Fibroblast of the aortic adventitia (primary cell): ENCODE results near the gene DRC7. TPM values are rescaled to one million over a fixed set of nuclear protein-coding genes. Genes with fewer than 3 reads are reported as not detected.

Source experiments
- DNase-seq: peaks from one replicate; pipeline ENCODE4 v3.0.0-alpha.2; 2010; ENCODE audit warnings: low read depth
- H3K4me3 ChIP-seq: 2 replicates; pipeline ENCODE4 v1.5.1; 2011; ENCODE audit warnings: low read depth, mild to moderate bottlenecking, control low read depth, low read length, moderate library complexity
- CTCF ChIP-seq: IDR thresholded peaks from 2 replicates; pipeline ENCODE4 v1.5.1; 2011; ENCODE audit warnings: mild to moderate bottlenecking, low read length, control low read depth, inconsistent platforms; ENCODE audit not compliant: insufficient read depth
- total RNA-seq: library from RNA; depleted of rRNA; stranded (reverse); fragments of >200 nt; gene quantifications from 2 replicates; pipeline ENCODE4 v1.2.3, GENCODE V29; 2012; ENCODE audit warnings: low replicate concordance

DRC7 gene
- total RNA-seq, 1 donor: 0.09 TPM

GRCh38 chr16:57764006-57764340, 69.4 kb downstream of the DRC7 start:
- H3K4me3 ChIP-seq: no peak overlapping the region
- TF ChIP-seq CTCF: no peak
- DNase-seq: no peak

GRCh38 chr16:57764341-57765159, 69.9 kb downstream of the DRC7 start:
- no peak for TF ChIP-seq CTCF
- H3K4me3 ChIP-seq: no peak overlapping the region
- DNase-seq: peak; percentile 68

- no peak for DNase-seq
- no peak overlapping the region for H3K4me3 ChIP-seq
- no peak for TF ChIP-seq CTCF
Measured at GRCh38 chr16:57765160-57765728, 70.6 kb downstream of the DRC7 start.

GRCh38 chr16:57766714-57767348, 72.2 kb downstream of the DRC7 start:
- DNase-seq: no peak
- no peak overlapping the region for H3K4me3 ChIP-seq
- no peak for TF ChIP-seq CTCF

GRCh38 chr16:57769541-57770145, 75.0 kb downstream of the DRC7 start:
- no peak for TF ChIP-seq CTCF
- no peak for DNase-seq
- H3K4me3 ChIP-seq: no peak overlapping the region

- no peak for DNase-seq
- no peak for TF ChIP-seq CTCF
- no peak overlapping the region for H3K4me3 ChIP-seq
Measured at GRCh38 chr16:57770361-57770760, 75.8 kb downstream of the DRC7 start.
